Tibial nerve (tissue), 4 donors: Measurements from ENCODE around the gene BTG1.

Source experiments
- CTCF ChIP-seq, 5 experiments: fragments of 200-600 bp in 3 of 5; fragments of 450-650 bp in 2 of 5; sonication (generic) in 3 of 5; IDR thresholded peaks; one replicate each; pipeline ENCODE4 v1.5.1; 2016 to 2019; ENCODE audit warnings: antibody characterized with exemption in 5 of 5, mild to moderate bottlenecking in 3 of 5, moderate library complexity in 2 of 5
- EP300 ChIP-seq, 2 donors: sonication (generic); formaldehyde crosslinking; IDR thresholded peaks; one replicate each; pipeline ENCODE4 v1.6.1; 2017; ENCODE audit warnings: antibody characterized with exemption in 2 of 2, mild to moderate bottlenecking in 1 of 2
- POLR2A ChIP-seq, 2 donors: fragments of 450-650 bp; IDR thresholded peaks; one replicate each; pipeline ENCODE4 v1.6.1; 2017; ENCODE audit warnings: antibody characterized with exemption in 2 of 2, mild to moderate bottlenecking in 2 of 2, moderate library complexity in 2 of 2

GRCh38 chr12:92140156-92140555 is 5.5 kb downstream of the BTG1 start:
- TF ChIP-seq CTCF (IDR thresholded peaks at IDR 0.05) (no peak), POLR2A (IDR thresholded peaks at IDR 0.05) (no peak), EP300 (IDR thresholded peaks at IDR 0.05) (no peak)
